T-helper 2 cell treated with Interferon-gamma antibody and Interleukin-4, amounts not matched to agents 100 ng/mL and 5 ng/mL, for 36 hours (primary cell): ENCODE data around the gene RNF43. TPM values are rescaled to one million over a fixed set of nuclear protein-coding genes. Genes with fewer than 3 reads are reported as not detected.

Experiments used
- intact Hi-C: fragments of 100-400 bp; cut with micrococcal nuclease; formaldehyde crosslinking; loops from one replicate; pipeline ENCODE4 v1.15.1; 2023
- total RNA-seq: library from RNA; stranded (reverse); gene quantifications from 2 replicates; pipeline ENCODE4 v1.2.3, GENCODE V29; 2022

RNF43 gene
- total RNA-seq, 1 donor from 2014 or later: 3.6 TPM

GRCh38 chr17:58382872-58383242 is 34.5 kb downstream of the RNF43 start:
- intact Hi-C loops: loop anchor here (1.0 kb wide), 1 partner anchor 34 kb away; the partner anchor contains the start of gene RNF43

GRCh38 chr17:58382108-58382871 is 35.0 kb downstream of the RNF43 start:
- intact Hi-C loops: loop anchor here (1.0 kb wide), 1 partner anchor 35 kb away; the partner anchor contains the start of gene RNF43

GRCh38 chr17:58381124-58382035 is 36.0 kb downstream of the RNF43 start:
- intact Hi-C loops: loop anchor here (1.0 kb wide), 1 partner anchor 36 kb away; the partner anchor contains the start of gene RNF43

GRCh38 chr17:58380207-58381123 is 36.9 kb downstream of the RNF43 start:
- intact Hi-C loops: no loop called here

GRCh38 chr17:58379511-58379824 is 37.9 kb downstream of the RNF43 start:
- intact Hi-C loops: no loop called here

GRCh38 chr17:58378733-58379510 is 38.4 kb downstream of the RNF43 start:
- intact Hi-C loops: no loop called here

- intact Hi-C loops: no loop called here
These were observed 39.7 kb downstream of the RNF43 start for GRCh38 chr17:58377661-58378060.

- intact Hi-C loops: no loop called here
These were observed 40.2 kb downstream of the RNF43 start for GRCh38 chr17:58377093-58377601.

- intact Hi-C loops: no loop called here
These were observed 40.8 kb downstream of the RNF43 start for GRCh38 chr17:58376472-58377000.

GRCh38 chr17:58375811-58376210 is 41.5 kb downstream of the RNF43 start:
- intact Hi-C loops: no loop called here

- intact Hi-C loops: no loop called here
These were observed 42.1 kb downstream of the RNF43 start for GRCh38 chr17:58375256-58375655.

GRCh38 chr17:58373923-58374322 is 43.4 kb downstream of the RNF43 start:
- intact Hi-C loops: no loop called here

- intact Hi-C loops: no loop called here
These were observed 44.3 kb downstream of the RNF43 start for GRCh38 chr17:58373003-58373402.

GRCh38 chr17:58371300-58371950 is 45.9 kb downstream of the RNF43 start:
- intact Hi-C loops: no loop called here

GRCh38 chr17:58370716-58371115 is 46.6 kb downstream of the RNF43 start:
- intact Hi-C loops: no loop called here

GRCh38 chr17:58370309-58370708 is 47.0 kb downstream of the RNF43 start:
- intact Hi-C loops: no loop called here

- intact Hi-C loops: no loop called here
These were observed 47.9 kb downstream of the RNF43 start for GRCh38 chr17:58369214-58370031.

- intact Hi-C loops: no loop called here
These were observed 48.5 kb downstream of the RNF43 start for GRCh38 chr17:58368860-58369213.
